CD14-positive monocyte (primary cell): ENCODE measurements around the gene MEP1B. TPM values are rescaled to one million over a fixed set of nuclear protein-coding genes. Genes with fewer than 3 reads are reported as not detected.

Experiments used
- DNase-seq, 3 donors: peaks; one replicate each; pipeline ENCODE4 v3.0.0-alpha.2; 2011 to 2022
- H2AFZ ChIP-seq: 2 replicates; pipeline ENCODE4 v1.6.0; 2012; ENCODE audit warnings: mild to moderate bottlenecking, low read depth, low read length, inconsistent platforms; ENCODE audit not compliant: insufficient read depth, poor library complexity, severe bottlenecking
- H3K27ac ChIP-seq, 2 donors: 1 replicate in 1 of 2; 2 replicates in 1 of 2; pipeline ENCODE4 v1.5.1; 2012 to 2013; ENCODE audit warnings: low read length in 2 of 2, control low read depth in 1 of 2, inconsistent platforms in 1 of 2, low read depth in 1 of 2, mild to moderate bottlenecking in 1 of 2
- H3K27me3 ChIP-seq, 2 donors: one replicate each; pipeline versions ENCODE4 v1.6.0 to v1.6.1; 2011 to 2013; ENCODE audit warnings: low read length in 2 of 2; ENCODE audit not compliant: control insufficient read depth in 2 of 2, insufficient read depth in 2 of 2
- H3K36me3 ChIP-seq, 2 donors: replicated peaks in 1 of 2; 1 replicate in 1 of 2; 2 replicates in 1 of 2; pipeline versions ENCODE4 v1.5.1 to v1.6.1; 2012 to 2013; ENCODE audit warnings: low read length in 2 of 2, control low read depth in 1 of 2, inconsistent platforms in 1 of 2, mild to moderate bottlenecking in 1 of 2; ENCODE audit not compliant: insufficient read depth in 2 of 2, control insufficient read depth in 1 of 2
- H3K4me1 ChIP-seq, 2 donors: 1 replicate in 1 of 2; 2 replicates in 1 of 2; pipeline versions ENCODE4 v1.5.1 to v1.6.1; 2012 to 2013; ENCODE audit warnings: low read length in 2 of 2, control low read depth in 1 of 2, inconsistent platforms in 1 of 2, mild to moderate bottlenecking in 1 of 2, moderate library complexity in 1 of 2; ENCODE audit not compliant: insufficient read depth in 2 of 2, control insufficient read depth in 1 of 2
- H3K4me2 ChIP-seq: replicated peaks from 2 replicates; pipeline ENCODE3; 2012; ENCODE audit warnings: low read length, moderate library complexity, mild to moderate bottlenecking; ENCODE audit not compliant: poor library complexity, severe bottlenecking; ENCODE audit errors: extremely low read depth
- H3K4me3 ChIP-seq, 3 experiments: fragments of 200-600 bp in 1 of 3; sonication (generic) in 1 of 3; replicated peaks in 1 of 3; 1 replicate in 2 of 3; 2 replicates in 1 of 3; pipeline ENCODE4 v1.5.1; 2011 to 2013; ENCODE audit warnings: low read length in 3 of 3, mild to moderate bottlenecking in 3 of 3, control low read depth in 2 of 3, low read depth in 2 of 3, inconsistent platforms in 1 of 3, moderate library complexity in 1 of 3
- H3K79me2 ChIP-seq: 2 replicates; pipeline ENCODE4 v1.6.0; 2012; ENCODE audit warnings: mild to moderate bottlenecking, control low read depth, inconsistent platforms, low read length, moderate library complexity; ENCODE audit not compliant: insufficient read depth
- H3K9ac ChIP-seq: 2 replicates; pipeline ENCODE4 v1.6.0; 2017; ENCODE audit warnings: low read length, mild to moderate bottlenecking; ENCODE audit not compliant: insufficient read depth, poor library complexity, severe bottlenecking
- H3K9me3 ChIP-seq, 2 donors: replicated peaks in 1 of 2; 1 replicate in 1 of 2; 2 replicates in 1 of 2; pipeline versions ENCODE4 v1.5.1 to v1.6.1; 2012 to 2013; ENCODE audit warnings: low read length in 2 of 2, control low read depth in 1 of 2; ENCODE audit not compliant: control insufficient read depth in 1 of 2, insufficient read depth in 1 of 2
- H4K20me1 ChIP-seq: 2 replicates; pipeline ENCODE4 v1.6.0; 2012; ENCODE audit warnings: mild to moderate bottlenecking, low read length, control low read depth, moderate library complexity; ENCODE audit not compliant: insufficient read depth
- H3K27ac Mint-ChIP-seq, 7 donors: one replicate each; pipeline ENCODE4 v1.8.0; 2020; ENCODE audit warnings: mild to moderate bottlenecking in 7 of 7, mixed read lengths in 7 of 7, moderate library complexity in 6 of 7, inconsistent platforms in 2 of 7
- H3K27me3 Mint-ChIP-seq, 3 donors: one replicate each; pipeline ENCODE4 v1.8.0; 2021 to 2022; ENCODE audit warnings: low read depth in 3 of 3, mild to moderate bottlenecking in 3 of 3, mixed read lengths in 3 of 3, moderate library complexity in 3 of 3, inconsistent platforms in 1 of 3
- H3K36me3 Mint-ChIP-seq, 2 donors: one replicate each; pipeline ENCODE4 v1.8.0; 2020; ENCODE audit warnings: mixed read lengths in 2 of 2, inconsistent platforms in 1 of 2, mild to moderate bottlenecking in 1 of 2
- H3K4me1 Mint-ChIP-seq: one replicate; pipeline ENCODE4 v1.8.0; 2020; ENCODE audit warnings: mild to moderate bottlenecking, mixed read lengths
- H3K4me3 Mint-ChIP-seq, 2 donors: one replicate each; pipeline ENCODE4 v1.8.0; 2020; ENCODE audit warnings: mild to moderate bottlenecking in 2 of 2, mixed read lengths in 2 of 2, moderate library complexity in 1 of 2
- H3K9me3 Mint-ChIP-seq, 7 donors: one replicate each; pipeline ENCODE4 v1.8.0; 2020 to 2022; ENCODE audit warnings: mixed read lengths in 7 of 7, mild to moderate bottlenecking in 6 of 7, moderate library complexity in 6 of 7, inconsistent platforms in 2 of 7
- CTCF ChIP-seq: fragments of 200-600 bp; IDR thresholded peaks from one replicate; pipeline ENCODE4 v1.8.0; 2022; ENCODE audit warnings: antibody characterized with exemption, mild to moderate bottlenecking
- WGBS: methylation state at CpG from one replicate; pipeline ENCODE4 v1.1.5; 2013; ENCODE audit warnings: missing lambda C conversion rate; ENCODE audit not compliant: insufficient coverage; 5-methylcytosine and 5-hydroxymethylcytosine counted together
- intact Hi-C, 2 donors: fragments of 100-400 bp; cut with micrococcal nuclease; formaldehyde crosslinking; loops; one replicate each; pipeline versions ENCODE4 v1.15.0 to v1.15.1; 2023
- polyA plus RNA-seq, 3 donors: library from polyadenylated mRNA; depleted of rRNA in 1 of 3; unstranded in 2 of 3; stranded (reverse) in 1 of 3; fragments of 300-500 nt in 2 of 3; fragments of >200 nt in 1 of 3; fragmentation: Illumina TruSeq in 2 of 3; gene quantifications; 1 replicate in 2 of 3; 2 replicates in 1 of 3; pipeline ENCODE4 v1.2.3, GENCODE V29; 2012 to 2021

MEP1B gene
- polyA plus RNA-seq, 3 donors = not detected

DNA sequence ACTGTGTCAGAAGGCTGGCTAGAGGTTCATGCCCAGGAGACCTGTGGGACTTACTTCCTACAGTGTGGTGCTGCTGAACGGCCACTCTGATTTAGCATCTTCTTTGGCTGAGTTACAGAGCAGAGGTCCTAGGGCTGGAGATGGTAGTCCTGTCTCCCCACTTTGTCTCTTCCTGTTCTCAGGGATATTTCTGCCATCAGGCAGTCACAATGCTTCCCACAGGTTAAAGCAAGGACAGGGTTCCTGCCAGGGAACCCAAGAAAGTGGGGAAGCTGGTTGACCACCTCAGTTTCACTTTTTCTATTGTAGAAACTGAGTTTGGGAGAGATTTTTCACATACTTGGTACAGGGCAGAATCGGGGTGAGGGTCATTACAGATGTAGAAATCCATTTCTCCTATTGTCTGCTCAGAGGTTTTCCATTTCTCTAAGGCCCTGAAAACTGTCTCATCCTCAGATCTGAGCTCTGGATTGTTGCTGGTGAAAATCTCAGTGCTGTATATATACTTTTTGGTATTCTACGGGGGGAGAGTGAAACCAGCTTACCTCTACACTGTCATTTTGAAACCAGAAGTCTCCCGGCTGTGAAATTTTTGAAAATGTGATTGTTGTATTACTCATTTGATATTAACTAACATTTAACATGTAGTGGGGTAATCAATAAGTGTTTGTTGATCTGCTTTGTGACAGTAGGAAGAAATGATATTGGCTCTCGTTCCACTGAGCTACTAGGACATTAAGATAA is 37.0 kb upstream of the MEP1B start:
- H3K79me2 ChIP-seq = no peaks in the 10 kb centered on the region
- no peak overlapping the region for H3K9ac ChIP-seq
- H2AFZ ChIP-seq = no peak overlapping the region
- no peak overlapping the region for H3K27ac ChIP-seq
- intact Hi-C loops = no loop called here
- H3K4me2 ChIP-seq = no peak overlapping the region
- H3K36me3 Mint-ChIP-seq = no peaks in the 10 kb centered on the region
- H3K9me3 Mint-ChIP-seq = peaks cover 4 to 25% (median 18%) of the 10 kb centered on the region in 7 donors
- no peak overlapping the region for H3K27ac Mint-ChIP-seq
- H4K20me1 ChIP-seq = no peaks in the 10 kb centered on the region
- WGBS = 100% methylated on average over 1 of the region's 5 CpGs
- TF ChIP-seq CTCF = no peak
- peaks cover 0 to 15% of the 10 kb centered on the region in 2 donors for H3K9me3 ChIP-seq
- H3K4me1 Mint-ChIP-seq = peaks cover 17% of the 10 kb centered on the region
- no peak for DNase-seq
- no peaks in the 10 kb centered on the region for H3K36me3 ChIP-seq
- peaks cover 1 to 2% (median 2%) of the 10 kb centered on the region in 3 donors for H3K27me3 Mint-ChIP-seq
- no peaks in the 10 kb centered on the region for H3K27me3 ChIP-seq
- peaks cover 13 to 17% of the 10 kb centered on the region in 2 donors for H3K4me1 ChIP-seq
- H3K4me3 ChIP-seq = no peak overlapping the region
- no peak overlapping the region for H3K4me3 Mint-ChIP-seq

DNA sequence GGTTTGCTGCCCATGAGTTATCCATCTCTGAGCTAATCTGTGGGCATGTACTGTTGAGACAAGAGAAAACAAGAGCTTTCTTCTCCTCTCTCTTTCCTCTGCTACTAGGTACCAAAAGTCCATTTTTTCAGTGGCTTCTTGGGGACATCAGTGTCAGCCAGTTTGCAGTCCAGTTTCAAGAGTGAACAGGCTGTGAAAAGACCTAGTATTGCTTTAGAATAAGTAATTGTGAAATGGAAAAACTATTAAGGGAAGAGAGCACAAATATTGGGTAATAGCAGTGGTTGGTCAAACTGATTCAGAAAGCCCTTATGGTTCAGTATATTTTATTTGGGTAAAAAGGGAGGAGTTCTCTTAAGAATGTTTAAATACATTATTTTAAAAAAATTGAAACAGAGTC is 33.0 kb upstream of the MEP1B start:
- Histone ChIP-seq H3K4me1 (peaks cover 20 to 23% of the 10 kb centered on the region in 2 donors), H3K27ac (no peak overlapping the region), H3K27me3 (peaks cover 0 to 3% of the 10 kb centered on the region in 2 donors), H3K4me3 (no peak overlapping the region), H3K9me3 (peaks cover 0 to 12% of the 10 kb centered on the region in 2 donors), H3K36me3 (no peaks in the 10 kb centered on the region), H3K4me2 (no peak overlapping the region), H3K79me2 (no peaks in the 10 kb centered on the region), H2AFZ (no peak overlapping the region), H3K9ac (no peak overlapping the region), H4K20me1 (no peaks in the 10 kb centered on the region)
- peaks cover 10 to 13% (median 11%) of the 10 kb centered on the region in 3 donors for H3K27me3 Mint-ChIP-seq
- TF ChIP-seq CTCF = no peak
- no peak for DNase-seq
- peaks cover 25% of the 10 kb centered on the region for H3K4me1 Mint-ChIP-seq
- no peaks in the 10 kb centered on the region for H3K36me3 Mint-ChIP-seq
- H3K27ac Mint-ChIP-seq = no peak overlapping the region
- peaks cover 4 to 25% (median 12%) of the 10 kb centered on the region in 7 donors for H3K9me3 Mint-ChIP-seq
- H3K4me3 Mint-ChIP-seq = no peak overlapping the region
- intact Hi-C loops = no loop called here
